ENCODE measurements around the gene FGFRL1. TPM values are rescaled to one million over a fixed set of nuclear protein-coding genes. Genes with fewer than 3 reads are reported as not detected.
"Not testable (repeated sequence)": the region's sequence is repeated elsewhere in the genome, so short reads cannot be mapped to it uniquely, and the experiment has no call there.

FGFRL1 gene
- polyA plus RNA-seq, 4 donors = 33.7 to 47.3 (median 41.6) TPM

DNA sequence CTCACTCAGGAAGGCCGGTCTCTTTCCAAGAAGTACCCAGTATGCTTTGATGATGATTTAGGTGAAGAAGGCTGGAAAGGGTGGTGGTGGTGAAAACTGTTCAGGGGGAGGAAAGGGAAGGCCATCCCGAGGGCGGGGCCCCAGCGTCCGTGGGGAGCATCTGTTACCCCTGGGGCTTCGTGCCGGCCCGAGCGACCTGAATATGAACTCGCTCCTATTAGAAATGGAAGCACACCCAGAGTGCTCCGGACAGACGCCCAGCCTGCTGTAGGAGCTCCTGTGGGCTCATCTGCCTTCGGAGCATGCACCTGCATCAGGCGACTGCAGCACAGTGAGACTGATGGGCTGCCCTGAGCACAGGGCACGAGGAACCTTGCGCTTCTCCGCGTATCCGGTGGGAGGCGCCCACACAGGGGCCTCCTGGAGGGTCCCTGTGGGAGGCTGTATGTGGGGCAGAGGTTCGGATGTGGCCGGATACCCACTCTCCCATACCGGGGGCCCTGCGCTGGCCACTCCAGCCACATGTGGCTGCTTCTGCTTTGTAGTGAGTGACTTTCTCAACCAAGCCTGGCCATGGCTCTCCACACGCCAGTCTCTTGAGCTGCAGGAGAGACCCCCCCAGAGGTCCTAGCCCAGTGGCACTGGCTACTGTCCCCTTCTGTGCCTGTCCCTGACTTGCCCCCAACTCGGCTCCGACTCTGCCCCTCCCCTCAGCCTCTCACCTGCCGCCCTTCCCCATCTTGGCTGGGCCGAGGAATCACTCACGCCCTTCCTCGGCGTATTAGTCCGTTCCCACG is 36.7 kb downstream of the FGFRL1 start:
- DNase-seq (ENCODE audit: low read depth in 4 of 4, low spot score in 2 of 4) = no peak

DNA sequence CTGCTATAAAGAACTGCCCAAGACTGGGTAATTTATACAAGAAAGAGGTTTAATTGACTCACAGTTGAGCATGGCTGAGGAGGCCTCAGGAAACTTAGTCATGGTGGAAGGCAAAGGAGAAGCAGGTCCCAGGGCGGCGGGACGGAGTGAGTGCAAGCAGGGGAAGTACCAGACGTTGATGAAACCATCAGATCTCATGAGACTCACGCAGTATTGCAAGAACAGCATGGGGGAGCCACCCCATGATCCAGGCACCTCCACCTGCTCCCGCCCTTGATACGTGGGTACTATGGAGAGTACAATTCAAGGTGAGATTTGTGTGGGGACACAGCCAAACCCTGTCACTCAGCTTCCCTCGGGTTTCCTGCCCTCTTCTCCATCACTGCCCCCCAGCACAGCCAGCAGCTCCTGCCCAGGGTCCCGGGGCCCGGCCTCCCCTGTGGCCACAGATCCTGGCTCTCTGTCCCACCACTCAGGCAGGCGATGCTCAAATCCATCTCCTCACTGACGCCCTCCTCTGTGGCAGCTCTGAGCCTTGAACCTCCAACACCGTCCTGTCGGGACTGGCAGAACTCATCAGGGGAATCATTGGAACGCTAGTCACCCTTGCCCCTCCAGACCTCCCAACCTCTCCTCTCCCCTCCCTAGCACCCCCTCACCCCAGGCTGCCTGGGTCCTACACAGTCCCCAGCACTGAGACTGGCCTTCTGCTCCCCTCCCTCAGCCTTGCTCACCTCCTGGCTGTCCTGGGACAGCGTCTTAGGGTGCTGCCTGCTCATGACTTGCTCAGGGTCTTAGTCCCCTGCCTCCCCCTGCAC is 37.6 kb downstream of the FGFRL1 start:
- no peak for DNase-seq (ENCODE audit: low read depth in 4 of 4, low spot score in 2 of 4)

DNA sequence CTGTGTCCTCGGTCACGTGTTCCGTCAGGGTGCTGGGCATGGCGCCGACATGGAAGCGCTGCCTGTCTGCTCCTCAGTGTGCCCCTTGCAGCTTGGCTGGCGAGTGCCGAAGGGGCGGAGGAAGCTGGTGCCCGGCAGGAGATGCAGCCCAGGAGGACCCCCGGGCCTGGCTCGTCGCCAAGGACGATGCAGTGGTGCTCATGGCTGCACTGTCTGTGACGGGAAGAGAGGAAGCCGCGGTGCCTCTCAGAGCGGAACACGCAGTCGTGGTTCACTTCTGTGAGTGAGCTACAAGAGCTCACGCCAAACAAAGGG is 38.1 kb downstream of the FGFRL1 start:
- no peak for DNase-seq (ENCODE audit: low read depth in 4 of 4, low spot score in 2 of 4)

- DNase-seq (ENCODE audit: low read depth in 4 of 4, low spot score in 2 of 4) = no peak
These were observed 39.2 kb downstream of the FGFRL1 start for GRCh38 chr4:1050486-1051213.

GRCh38 chr4:1051472-1051871 is 40.0 kb downstream of the FGFRL1 start:
- DNase-seq (ENCODE audit: low read depth in 4 of 4, low spot score in 2 of 4) = no peak

DNA sequence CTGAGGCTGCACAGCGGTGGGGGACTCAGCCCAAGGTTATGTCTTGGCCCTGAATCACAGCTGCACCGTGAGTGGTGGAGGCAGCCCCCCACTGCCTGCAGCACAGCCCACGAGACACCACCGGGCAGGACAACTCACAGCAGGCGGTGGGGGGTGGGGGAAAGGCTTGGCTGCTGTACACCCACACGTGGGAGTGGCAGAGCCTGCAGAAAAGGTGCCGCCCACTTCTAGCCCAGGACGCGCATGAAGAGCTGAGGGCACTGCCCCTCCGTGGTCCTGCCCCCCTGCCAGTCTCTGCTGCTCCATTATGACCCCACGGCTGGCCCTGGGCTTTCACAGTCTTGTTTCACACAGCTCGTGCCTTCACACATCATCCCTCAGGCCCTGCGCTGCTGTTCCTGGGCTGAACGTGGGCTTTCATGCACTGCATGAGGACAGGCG is 40.8 kb downstream of the FGFRL1 start:
- no peak for DNase-seq (ENCODE audit: low read depth in 4 of 4, low spot score in 2 of 4)

DNA sequence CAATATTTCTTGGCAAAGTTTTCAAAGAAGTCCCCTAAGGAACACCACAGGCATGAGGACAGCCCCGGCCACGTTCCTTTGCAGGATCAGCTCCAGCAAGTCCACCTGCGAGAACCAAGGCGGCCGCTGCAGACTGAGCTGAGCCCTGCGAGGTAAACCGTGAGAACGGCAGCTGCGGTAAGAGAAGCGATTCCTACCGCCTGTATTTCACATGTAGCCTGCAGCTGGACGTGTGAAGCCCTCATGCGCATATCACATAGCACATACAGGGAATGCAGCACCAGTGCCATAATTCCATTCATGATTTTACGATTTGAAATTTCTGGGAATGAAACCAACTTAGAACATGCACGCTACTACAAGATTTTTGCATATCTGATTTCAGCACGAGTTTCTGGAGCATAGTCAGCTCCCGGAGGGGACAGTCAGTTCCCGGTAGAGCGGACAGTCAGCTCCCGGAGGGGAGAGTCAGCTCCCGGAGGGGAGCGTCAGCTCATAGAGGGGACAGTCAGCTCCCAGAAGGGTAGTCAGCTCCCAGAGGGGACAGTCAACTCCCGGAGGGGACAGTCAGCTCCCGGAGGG is 41.7 kb downstream of the FGFRL1 start:
- DNase-seq (ENCODE audit: low read depth in 4 of 4, low spot score in 2 of 4) = no peak

GRCh38 chr4:1053891-1054290 is 42.5 kb downstream of the FGFRL1 start:
- DNase-seq (ENCODE audit: low read depth in 4 of 4, low spot score in 2 of 4) = not testable (repeated sequence)

DNA sequence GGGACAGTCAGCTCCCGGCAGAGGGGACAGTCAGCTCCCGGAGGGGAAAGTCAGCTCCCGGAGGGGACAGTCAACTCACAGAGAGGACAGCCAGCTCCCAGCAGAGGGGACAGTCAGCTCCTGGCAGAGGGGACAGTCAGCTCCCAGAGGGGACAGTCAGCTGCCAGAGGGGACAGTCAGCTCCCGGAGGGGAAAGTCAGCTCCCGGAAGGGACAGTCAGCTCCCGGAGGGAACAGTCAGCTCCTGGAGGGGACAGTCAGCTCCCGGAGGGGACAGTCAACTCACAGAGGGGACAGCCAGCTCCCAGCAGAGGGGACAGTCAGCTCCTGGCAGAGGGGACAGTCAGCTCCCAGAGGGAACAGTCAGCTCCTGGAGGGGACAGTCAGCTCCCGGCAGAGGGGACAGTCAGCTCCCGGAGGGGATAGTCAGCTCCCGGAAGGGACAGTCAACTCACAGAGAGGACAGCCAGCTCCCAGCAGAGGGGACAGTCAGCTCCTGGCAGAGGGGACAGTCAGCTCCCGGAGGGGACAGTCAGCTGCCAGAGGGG is 43.3 kb downstream of the FGFRL1 start:
- DNase-seq (ENCODE audit: low read depth in 4 of 4, low spot score in 2 of 4) = not testable (repeated sequence)

GRCh38 chr4:1055243-1055701 is 43.8 kb downstream of the FGFRL1 start:
- DNase-seq (ENCODE audit: low read depth in 4 of 4, low spot score in 2 of 4) = not testable (repeated sequence)

DNA sequence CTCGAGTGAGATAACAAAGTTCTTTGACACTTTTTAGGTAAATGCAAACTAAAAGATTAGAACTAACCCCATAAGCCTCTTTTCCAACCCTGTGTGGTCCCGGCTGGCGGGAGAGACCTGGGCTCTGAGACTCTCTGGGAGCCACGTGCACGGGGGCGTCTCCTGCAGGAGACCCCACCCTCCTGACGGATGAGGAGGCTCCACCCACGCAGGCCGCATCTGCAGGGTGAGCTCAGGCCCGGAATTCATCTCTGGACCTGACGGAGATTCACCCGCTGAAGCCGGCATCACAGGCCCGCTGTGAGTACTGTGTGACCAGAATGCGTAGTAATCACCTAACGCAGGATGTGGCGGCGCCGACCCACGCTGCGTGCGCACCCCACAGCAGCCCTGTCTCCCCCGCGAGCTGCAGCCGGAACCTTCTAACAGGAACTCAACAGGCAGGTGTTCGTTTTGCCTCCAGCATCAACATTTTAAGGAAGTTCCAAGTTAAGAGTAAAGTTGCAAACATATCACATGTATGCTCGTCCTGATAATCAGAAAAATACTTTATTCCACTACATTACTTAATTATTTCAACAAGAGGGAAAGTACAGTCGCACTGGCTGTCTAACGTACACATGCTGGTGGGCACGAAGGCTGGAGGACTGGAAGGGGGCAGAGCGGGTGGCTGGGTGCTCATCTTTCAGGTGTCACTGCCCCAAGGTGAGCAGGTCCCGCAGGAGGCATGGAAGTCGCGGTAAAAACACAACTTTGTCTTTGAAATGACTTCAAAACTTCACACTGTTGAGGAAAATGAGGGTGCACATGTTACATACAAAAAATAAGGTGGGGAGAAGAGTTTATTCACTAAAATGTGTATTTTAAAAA is 44.5 kb downstream of the FGFRL1 start:
- no peak for DNase-seq (ENCODE audit: low read depth in 4 of 4, low spot score in 2 of 4)

DNA sequence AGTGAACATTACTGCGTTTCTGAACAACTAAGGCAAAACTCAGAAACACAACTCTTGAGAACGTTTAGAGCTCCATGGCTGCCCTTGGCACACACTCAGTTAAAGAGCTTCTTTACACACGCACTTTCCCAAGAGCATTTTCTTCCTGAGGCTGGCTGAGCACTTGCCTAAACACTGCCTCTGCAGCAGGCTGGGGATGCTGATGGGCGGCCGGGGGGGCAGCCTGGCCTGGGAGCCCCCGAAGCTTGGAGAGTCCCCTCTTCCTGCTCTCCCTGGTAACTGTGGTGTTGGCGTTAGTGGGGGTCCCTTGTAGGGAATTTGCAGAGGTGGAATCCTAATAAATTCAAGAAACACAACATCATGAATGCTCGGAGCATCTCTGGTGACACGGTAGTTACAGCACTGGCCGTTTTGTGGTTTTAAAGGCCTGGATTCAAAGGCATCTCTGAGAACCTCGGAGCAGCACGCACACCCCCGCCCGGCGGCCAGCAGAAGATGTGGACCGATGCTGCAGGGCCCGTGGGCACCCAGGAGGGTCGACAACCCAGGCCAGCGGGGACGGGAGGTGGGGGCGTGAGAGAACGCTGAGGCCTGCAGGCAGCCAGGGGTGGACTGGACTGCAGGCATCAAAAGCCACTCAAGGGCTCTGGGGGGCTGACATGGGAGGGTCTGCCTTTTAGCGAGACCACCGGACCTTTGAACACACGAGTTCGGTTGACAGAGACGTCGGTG is 45.4 kb downstream of the FGFRL1 start:
- no peak for DNase-seq (ENCODE audit: low read depth in 4 of 4, low spot score in 2 of 4)

- no peak for DNase-seq (ENCODE audit: low read depth in 4 of 4, low spot score in 2 of 4)
These were observed 45.9 kb downstream of the FGFRL1 start for GRCh38 chr4:1057403-1057745.

GRCh38 chr4:1058198-1058996 is 47.0 kb downstream of the FGFRL1 start:
- no peak for DNase-seq (ENCODE audit: low read depth in 4 of 4, low spot score in 2 of 4)

DNA sequence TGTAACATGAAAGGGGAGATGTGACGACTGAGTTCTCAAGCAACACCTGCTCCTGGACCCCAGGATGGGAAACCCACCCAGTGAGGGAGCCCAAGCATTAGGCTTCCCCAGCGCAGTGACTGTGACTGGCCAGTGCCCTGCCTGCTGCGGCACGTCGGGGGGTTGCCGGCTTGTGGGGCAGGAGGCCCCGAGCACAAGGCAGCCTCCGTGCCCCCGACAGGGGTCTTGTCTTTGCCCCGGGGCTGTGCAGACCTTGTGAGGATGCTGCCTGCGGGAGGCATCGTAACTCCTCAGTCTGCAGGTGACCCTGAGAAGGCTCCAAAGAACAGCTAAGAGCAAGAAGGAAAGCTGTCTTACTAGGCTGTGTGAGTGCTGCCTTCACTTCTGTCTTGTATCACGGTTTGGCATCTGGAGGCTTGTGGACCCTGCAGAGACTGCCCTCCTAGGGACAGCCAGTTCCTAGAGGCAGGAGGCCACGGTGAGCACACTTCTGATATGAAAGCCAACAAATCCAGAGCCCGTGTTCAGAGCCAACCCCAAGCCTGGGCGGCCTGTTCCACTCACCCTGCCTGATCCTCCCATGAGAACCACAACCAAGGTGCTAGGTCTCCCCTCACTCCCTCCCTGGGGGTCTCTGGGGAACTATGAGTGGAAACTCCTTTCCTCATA is 47.7 kb downstream of the FGFRL1 start:
- no peak for DNase-seq (ENCODE audit: low read depth in 4 of 4, low spot score in 2 of 4)

- no peak for DNase-seq (ENCODE audit: low read depth in 4 of 4, low spot score in 2 of 4)
These were observed 48.7 kb downstream of the FGFRL1 start for GRCh38 chr4:1060121-1060520.

- DNase-seq (ENCODE audit: low read depth in 4 of 4, low spot score in 2 of 4) = no peak
These were observed 49.2 kb downstream of the FGFRL1 start for GRCh38 chr4:1060621-1061020.
